Astrocyte of the spinal cord (primary cell): ENCODE measurements around the gene MRTFB.

Experiments
- DNase-seq: peaks from one replicate; pipeline ENCODE4 v3.0.0; 2011; ENCODE audit warnings: low read depth, low spot score
- H3K4me3 ChIP-seq: 2 replicates; pipeline ENCODE4 v1.5.1; 2011; ENCODE audit warnings: low read depth, mild to moderate bottlenecking, low read length, moderate library complexity
- CTCF ChIP-seq: IDR thresholded peaks from 2 replicates; pipeline ENCODE4 v1.5.1; 2012; ENCODE audit warnings: low read depth, mild to moderate bottlenecking, low read length, inconsistent platforms
- in situ Hi-C: cut with HindIII; loops from 2 replicates; pipeline ENCODE4 v1.10.0; 2017; ENCODE audit warnings: low sequenced_read_pairs

Gene MRTFB

GRCh38 chr16:14291286-14291685, 220.2 kb downstream of the MRTFB start:
- in situ Hi-C loops = no loop called here
- no peak for TF ChIP-seq CTCF
- DNase-seq = no peak
- H3K4me3 ChIP-seq = no peak overlapping the region

- no peak overlapping the region for H3K4me3 ChIP-seq
- TF ChIP-seq CTCF = no peak
- DNase-seq = no peak
- in situ Hi-C loops = no loop called here
Measured at GRCh38 chr16:14292051-14292825, 221.1 kb downstream of the MRTFB start.

GRCh38 chr16:14296663-14297062, 225.5 kb downstream of the MRTFB start:
- no peak overlapping the region for H3K4me3 ChIP-seq
- no peak for TF ChIP-seq CTCF
- in situ Hi-C loops = no loop called here
- DNase-seq = no peak

- no peak for TF ChIP-seq CTCF
- in situ Hi-C loops = no loop called here
- no peak for DNase-seq
- no peak overlapping the region for H3K4me3 ChIP-seq
Measured at GRCh38 chr16:14298374-14299122, 227.4 kb downstream of the MRTFB start.

- H3K4me3 ChIP-seq = peak overlapping the region; percentile 56
- TF ChIP-seq CTCF = peak; percentile 69
- DNase-seq = peak; percentile 79
- in situ Hi-C loops = no loop called here
Measured at GRCh38 chr16:14300705-14301168, 229.6 kb downstream of the MRTFB start.

- no peak for DNase-seq
- no peak for TF ChIP-seq CTCF
- H3K4me3 ChIP-seq = peak overlapping the region; percentile 56
- in situ Hi-C loops = no loop called here
Measured at GRCh38 chr16:14301169-14302030, 230.3 kb downstream of the MRTFB start.
